GM23248 (cell line): ENCODE measurements around the gene BRCA1.

Source experiments
- EZH2 ChIP-seq: fragments of 200-600 bp; sonication (generic); IDR thresholded peaks from 2 replicates; pipeline ENCODE4 v1.6.1; 2018; ENCODE audit warnings: antibody characterized with exemption, mild to moderate bottlenecking; ENCODE audit not compliant: insufficient read depth, poor library complexity, severe bottlenecking
- EZH2phosphoT487 ChIP-seq: fragments of 200-600 bp; sonication (generic); IDR thresholded peaks from 2 replicates; pipeline ENCODE4 v1.6.1; 2018; ENCODE audit warnings: antibody characterized with exemption, moderate library complexity, mild to moderate bottlenecking, low read depth; ENCODE audit not compliant: insufficient read depth

GRCh38 chr17:43025766-43026537 is 99.2 kb downstream of the BRCA1 start:
- no peak for TF ChIP-seq EZH2
- no peak for TF ChIP-seq EZH2phosphoT487
